Esophagus muscularis mucosa (tissue), 3 donors: Measurements from ENCODE around the gene IFRD2.

Experiments
- POLR2AphosphoS5 ChIP-seq, 2 donors: sonication (generic); formaldehyde crosslinking; IDR thresholded peaks; one replicate each; pipeline ENCODE4 v1.6.1; 2017; ENCODE audit warnings: antibody characterized with exemption in 2 of 2
- TF ChIP-seq, protein P1 (sequence below), 3 experiments: fragments of 200-600 bp in 2 of 3; fragments of 450-650 bp in 1 of 3; sonication (generic) in 2 of 3; IDR thresholded peaks; one replicate each; pipeline ENCODE4 v1.5.1; 2017 to 2019; ENCODE audit warnings: antibody characterized with exemption in 3 of 3, mild to moderate bottlenecking in 2 of 3, moderate library complexity in 1 of 3

GRCh38 chr3:50260027-50260941, 31.9 kb downstream of the IFRD2 start:
- TF ChIP-seq, protein P1, sequence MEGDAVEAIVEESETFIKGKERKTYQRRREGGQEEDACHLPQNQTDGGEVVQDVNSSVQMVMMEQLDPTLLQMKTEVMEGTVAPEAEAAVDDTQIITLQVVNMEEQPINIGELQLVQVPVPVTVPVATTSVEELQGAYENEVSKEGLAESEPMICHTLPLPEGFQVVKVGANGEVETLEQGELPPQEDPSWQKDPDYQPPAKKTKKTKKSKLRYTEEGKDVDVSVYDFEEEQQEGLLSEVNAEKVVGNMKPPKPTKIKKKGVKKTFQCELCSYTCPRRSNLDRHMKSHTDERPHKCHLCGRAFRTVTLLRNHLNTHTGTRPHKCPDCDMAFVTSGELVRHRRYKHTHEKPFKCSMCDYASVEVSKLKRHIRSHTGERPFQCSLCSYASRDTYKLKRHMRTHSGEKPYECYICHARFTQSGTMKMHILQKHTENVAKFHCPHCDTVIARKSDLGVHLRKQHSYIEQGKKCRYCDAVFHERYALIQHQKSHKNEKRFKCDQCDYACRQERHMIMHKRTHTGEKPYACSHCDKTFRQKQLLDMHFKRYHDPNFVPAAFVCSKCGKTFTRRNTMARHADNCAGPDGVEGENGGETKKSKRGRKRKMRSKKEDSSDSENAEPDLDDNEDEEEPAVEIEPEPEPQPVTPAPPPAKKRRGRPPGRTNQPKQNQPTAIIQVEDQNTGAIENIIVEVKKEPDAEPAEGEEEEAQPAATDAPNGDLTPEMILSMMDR (IDR thresholded peaks at IDR 0.05) = peak in 2 of 3 experiments; percentile 100
- peak; percentile 88 to 89 for TF ChIP-seq POLR2AphosphoS5 (IDR thresholded peaks at IDR 0.05)
